HG02678 (cell line): Measurements from ENCODE around the gene TAMALIN.
A peak's percentile ranks its signal among the peaks of the same experiment; 100 is the strongest.

Source experiments
- ATAC-seq: cut with Tn5 transposase; IDR thresholded peaks from one replicate; pipeline ENCODE4 v1.9.1; 2021; ENCODE audit warnings: mild to moderate bottlenecking, moderate library complexity; ENCODE audit not compliant: unreplicated experiment

Gene TAMALIN

DNA sequence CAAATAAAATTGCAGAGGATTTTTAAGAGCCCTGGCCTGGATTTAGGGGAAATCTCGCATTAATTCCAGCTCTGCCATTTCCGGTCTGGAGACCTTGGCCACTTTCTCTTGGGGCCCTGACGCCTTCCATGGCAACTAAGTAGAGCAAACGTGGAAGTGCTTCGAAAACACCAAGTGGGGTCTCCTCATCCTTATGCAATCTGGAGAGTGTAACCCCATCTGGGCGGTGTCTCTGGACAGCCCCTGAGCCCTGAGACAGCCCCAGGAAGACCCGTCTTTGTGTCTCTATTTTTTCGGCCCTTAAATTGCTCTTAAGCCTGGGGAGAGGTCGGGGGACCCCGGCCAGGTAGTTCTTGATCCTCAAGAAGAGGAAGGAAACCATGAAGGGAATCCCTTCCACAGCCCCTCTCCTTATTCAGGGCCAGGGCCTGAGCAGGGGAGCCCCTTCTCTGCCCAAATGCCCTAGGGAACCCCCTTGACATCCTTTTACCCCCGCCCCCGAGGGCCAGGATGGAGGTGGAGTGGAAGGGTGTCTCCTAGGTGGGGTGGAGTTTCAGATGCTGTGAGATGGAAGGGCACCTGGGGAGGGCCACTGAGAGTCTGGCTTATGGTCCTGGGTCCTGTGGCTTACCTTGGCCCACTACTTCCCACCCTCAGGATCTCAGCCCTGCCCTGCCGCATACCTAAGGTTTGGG lies 26.8 kb downstream of the TAMALIN start:
- ATAC-seq, result no peak

DNA sequence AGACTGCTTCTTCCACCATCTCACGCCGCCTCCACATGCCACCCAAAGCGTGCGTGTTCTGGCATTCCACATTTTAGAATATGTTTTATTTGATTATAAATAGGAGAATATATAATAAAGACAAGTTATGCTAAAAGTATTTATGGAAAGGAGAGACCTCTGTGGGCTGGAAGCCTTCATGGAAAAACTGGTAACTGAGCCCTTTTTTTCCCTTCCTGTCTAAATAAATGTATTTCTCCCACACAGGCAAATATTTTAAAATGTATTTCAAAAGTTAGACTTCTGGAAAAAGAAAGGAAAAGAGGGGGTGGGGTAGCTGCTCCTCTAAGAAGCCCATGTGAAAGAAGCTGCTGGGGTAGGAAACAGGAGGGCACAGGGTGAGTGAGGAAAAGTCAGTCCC lies 28.4 kb downstream of the TAMALIN start:
- ATAC-seq, result no peak

DNA sequence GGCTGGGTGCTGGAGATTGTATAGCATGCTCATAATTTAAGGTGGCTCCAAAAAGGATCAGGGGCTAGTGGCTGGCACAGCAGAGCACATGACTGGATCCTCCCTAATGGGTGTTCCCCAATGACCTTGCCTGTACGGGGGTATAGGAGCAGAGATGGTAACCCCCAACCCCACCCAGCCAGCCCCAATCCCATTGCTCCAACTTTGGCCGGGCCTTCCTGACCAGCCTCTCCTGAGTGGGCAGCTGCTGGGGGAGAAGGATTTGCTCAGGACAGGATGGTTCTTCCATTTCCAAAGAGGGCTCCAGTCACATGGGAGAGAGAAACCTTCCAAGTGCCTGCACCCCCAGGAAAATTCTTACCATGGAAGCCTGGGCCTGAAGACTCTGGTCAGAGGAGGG lies 29.2 kb downstream of the TAMALIN start:
- ATAC-seq, result no peak

DNA sequence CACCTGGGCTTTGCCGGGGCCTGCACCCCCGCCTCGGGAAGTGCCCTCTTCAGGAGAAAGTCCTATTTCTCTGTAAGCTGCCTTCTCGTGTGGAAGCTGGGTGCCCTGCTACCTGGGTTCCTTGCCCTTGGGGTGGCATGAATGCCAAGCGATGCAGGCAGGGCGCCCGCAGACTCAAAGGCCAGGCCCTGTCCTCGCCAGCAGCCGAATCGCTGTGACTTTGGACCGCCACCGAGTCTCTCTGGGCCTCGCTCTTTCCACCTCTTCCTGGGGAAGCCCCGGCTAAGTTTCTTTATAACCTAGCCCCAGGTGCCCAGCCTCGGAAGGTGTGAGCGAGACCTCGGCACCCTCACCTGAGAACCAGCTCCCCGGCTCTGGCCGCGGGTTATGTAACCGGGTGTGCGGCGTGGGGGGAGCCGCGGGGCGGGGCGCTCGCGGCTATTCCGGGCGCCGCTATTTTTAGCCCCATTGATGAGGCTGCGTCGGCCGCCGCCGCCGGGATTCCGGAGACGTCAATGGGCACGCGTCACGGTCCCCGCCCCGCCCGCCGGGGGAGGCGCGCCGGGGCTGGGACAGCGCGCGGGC lies 29.9 kb downstream of the TAMALIN start:
- no peak for ATAC-seq

DNA sequence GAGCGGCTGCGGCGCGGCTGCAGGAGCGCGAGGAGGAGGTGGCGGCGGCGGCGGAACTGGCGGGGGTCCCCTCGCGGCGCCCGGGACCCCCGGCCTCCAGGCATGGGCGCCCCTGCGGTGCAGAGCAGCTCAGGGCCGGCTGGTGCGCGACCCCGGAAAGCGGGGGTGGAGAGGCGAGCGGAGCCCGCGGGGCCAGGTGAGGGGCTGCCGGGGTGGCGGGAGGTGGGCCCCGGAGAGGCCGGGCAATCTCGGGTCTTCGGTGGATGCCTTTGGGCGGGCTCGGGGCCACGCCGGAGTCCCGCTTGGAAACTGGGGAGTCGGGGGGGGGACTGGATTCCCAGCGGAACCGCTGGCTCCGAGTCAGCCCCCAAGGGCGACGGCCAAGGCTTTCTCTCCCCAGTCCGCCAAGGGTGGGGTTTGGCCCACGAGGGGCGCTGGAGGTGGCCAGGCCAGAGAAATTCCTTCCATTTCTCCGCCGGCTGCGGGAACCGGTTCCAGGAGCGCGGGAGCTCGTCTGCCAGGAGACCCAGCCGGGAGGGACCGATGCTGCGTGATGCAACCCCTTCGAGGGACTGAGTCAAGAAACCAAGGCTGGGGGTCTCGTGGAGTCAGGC lies 30.6 kb downstream of the TAMALIN start:
- no peak for ATAC-seq

DNA sequence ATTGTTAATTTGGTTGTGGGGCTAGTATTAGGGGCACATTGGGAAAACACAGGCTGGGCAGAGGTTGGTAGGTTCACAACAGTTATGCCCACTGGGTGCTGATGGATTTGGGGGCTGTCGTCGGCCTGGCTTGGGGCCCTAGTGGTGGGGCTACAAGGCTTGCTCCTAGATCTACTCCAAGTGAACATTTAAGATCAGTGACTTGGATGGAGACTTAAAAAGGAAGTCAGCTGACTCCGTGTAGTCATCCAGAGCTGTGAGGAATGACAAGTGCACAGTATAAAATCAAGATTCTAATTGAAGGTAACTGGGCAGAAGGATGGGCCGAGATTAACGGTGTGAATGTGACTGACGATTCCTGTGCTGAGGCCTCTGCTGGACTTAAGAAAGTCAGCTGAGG lies 31.7 kb downstream of the TAMALIN start:
- ATAC-seq, result no peak

DNA sequence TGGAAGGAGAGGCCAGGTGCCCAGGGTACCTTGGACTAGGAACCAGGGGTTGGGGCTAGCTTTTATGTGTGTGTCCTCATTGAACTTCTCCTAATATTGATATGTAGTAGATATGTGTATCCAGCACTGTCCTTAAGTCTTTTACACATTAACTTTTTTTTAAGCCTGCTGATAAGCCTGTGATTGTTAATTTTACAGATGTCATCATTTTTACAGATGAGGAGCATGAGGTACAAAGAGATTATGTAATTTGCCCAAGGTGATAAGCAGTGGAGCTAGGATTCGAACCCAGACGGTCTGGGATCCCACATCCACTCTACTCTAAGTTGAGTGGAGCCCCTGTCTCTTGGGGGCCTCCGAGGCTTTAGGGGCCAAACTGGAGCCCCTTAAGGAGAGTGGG lies 34.3 kb downstream of the TAMALIN start:
- ATAC-seq, result no peak

DNA sequence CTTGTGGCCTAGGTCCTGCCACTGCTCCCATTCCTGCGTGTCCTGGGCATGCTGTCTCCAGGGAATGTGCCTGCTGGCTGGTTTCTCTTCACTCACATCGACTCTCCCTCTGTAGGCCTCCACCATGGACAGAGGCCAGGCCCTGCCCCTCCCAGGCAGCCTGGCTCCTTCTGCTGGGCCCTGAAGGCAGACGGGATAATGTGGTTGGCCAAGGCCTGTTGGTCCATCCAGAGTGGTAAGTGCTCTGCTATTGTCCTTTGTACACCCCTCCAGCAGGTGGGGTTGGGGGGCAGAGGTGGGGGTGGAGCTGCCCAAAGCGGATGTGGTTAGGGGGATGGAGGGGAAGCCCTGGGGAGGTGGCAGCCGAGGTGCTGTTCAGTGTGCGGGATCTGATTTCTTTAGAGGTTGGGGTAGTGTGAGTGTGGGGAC lies 35.0 kb downstream of the TAMALIN start:
- ATAC-seq, result no peak

DNA sequence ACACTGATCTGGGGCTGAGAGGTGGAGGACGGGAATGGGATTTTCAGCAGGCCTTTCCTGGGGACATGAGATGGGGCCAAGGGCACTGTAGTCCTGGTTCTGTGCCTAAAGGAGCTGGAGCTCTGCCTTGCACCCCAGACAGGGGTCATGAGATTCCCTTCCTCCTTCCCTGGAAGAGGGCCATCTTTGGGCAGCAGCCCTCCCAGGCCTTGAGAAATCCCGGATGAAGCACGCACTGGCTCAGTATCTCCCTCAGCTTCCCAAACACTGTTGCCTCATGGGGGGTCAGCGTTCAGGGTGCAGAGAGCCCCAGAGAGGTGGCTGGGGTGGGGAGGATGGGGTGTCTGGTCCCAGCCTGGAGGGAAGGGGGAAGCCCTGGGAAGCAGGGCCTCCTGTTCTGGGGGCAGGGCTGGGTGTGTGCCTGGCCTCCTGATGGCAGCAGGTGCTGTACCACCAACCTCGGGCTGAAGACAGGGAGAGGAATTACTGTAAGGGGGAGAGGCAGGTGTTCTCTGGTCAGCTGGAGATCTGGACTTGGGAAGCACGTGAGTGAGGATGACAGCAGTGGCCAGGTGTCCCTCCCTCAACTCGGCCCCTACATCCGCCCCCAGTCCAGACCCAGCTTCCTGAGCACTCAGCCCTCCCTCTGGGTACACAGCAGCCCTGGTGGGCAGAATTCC lies 36.1 kb downstream of the TAMALIN start:
- ATAC-seq, result no peak

DNA sequence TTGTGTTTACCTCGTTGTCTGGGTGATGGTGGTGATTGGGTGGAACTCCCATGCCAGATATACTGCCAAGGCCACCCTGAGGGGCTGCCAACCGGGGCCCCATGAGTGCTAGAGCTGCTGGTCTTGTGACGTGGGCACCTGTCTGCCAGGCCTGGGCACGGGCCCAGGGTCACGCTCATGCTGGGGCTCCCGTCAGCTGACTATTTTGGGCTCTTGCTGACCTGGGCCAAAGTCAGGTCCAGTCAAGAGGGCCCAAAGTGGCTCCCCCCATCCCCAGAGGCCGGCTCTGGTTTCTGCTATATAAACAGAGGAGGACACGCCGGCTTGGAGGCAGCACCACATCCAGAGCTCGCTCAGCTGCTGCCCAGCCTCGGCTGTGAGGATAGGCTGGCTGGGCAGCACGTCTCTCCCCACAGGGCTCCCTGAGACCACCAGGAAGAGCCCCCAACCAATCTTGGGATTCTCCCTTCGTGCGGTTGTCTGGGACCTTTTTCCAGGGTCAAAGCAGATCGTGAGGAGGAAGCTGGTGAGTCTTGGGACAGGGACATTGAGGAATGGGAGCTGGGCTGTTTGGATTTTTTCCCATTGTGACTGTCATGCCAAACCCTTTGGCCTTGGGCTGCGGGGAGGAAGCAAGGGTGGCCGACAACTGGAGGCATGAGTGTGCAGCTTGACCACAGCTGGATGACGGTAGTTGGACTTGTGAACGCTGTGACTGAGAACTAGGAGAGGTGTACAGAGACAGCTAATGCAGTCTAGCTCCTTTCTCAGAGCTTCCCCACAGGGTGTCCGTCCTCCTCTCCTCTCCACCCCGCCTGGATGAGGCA lies 36.9 kb downstream of the TAMALIN start:
- no peak for ATAC-seq

DNA sequence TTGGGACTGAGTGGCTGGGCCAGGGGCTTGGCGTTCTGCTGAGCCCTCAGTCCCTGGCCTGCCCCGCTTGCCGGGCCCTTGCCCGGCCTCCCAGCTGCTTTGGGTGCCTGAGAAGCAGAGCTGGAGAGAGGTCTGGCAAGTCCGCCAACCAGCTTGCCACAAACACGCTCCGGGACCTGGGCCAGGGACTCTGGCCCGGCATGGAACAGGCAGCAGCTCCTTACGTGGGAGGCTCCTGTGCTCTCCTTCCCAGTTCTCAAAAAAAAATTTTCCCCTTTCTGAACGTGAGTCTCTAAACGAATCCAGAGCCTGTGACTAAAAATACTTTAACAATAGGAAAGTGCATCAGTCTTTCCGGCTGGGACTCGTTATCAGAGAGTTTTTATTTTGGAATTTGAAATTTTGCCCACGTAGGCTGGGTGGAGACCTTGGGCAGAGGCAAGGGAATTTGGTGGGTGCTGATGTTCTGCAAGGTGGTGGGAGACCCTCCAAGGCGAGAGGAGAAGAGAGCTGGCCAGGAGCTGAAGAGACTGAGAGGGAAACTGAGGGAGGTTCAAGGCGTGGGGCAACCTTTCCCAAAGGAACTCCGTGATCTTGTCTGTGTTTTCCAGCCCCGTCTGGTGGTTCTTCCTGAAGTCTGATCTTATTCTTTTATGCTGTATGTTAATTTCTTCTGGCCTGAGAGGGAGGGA lies 37.7 kb downstream of the TAMALIN start:
- no peak for ATAC-seq

DNA sequence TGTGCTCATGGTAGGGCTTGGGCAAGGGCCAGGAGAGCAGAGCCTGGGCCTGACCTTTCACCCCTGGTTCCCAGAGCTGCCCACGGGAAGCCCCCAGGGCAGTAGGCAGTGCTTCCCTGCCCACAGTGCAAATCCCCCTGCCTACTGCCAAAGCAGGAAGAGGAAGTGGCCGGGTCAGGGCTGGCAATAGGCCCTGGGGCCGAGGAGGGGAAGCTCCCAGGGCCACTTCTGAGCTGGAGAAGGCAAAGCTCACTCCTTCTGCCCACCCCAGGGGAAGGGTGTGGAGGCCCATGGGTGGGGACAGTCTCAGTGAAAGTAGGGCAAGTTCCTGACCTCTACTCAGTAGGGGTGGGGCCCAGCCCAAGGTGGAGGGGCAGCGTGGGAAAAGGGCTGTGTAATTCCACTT lies 39.1 kb downstream of the TAMALIN start:
- no peak for ATAC-seq

DNA sequence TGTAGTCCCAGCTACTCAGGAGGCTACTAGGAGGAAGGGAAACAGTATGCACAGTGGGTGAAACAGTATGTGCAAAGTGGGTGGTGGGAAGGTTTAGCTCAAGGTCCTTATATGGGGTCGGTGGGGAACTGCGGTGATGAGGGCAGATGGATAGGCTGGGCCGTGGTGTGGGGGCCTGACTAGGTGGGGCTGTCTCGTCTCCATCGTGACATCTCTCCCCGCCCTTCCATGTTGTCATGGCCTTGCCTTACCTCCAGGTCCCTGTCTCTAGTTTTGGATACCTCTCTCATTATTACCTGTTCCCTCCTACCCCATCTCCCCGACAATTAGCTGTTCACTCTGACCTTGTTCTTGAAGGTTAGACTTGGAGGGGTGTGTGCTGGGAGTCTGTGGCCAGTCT lies 40.1 kb downstream of the TAMALIN start:
- no peak for ATAC-seq

DNA sequence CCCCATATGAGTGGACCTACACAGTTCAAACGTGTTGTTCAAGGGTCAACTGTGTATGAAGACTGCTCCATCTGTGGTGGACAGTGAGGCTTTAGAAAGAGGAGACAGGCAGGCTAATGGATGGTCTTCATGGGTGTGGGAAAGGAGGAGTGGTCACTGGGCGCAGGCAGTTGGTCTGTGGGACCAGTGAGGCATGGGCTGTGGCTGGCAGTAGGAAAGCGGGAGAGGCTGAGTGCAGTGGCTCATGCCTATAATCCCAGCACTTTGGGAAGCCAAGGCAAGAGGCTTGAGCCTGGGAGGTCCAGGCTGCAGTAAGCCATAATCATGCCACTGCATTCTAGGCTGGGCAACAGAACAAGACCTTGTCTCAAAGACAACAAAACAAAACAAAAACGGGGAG lies 42.5 kb downstream of the TAMALIN start:
- ATAC-seq, result no peak

DNA sequence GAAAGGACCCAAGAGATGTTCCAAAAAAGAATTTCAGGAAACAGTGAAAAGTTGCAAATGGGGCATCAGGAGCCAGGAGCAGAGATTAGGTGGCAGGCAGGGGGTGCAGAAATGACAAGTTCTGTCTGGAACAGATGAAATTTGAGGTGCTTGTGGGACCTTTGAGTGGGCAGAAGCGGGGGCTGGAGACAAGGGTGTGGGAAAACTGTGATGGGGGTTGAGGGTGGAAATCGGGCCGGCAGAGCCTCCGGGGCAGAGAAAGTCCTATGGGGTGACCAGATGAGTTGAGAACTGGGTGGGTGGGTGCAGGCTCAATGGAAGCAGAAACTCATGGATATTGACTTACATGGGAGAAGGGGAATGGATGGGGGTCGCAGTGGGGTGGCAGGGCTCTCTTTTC lies 42.9 kb downstream of the TAMALIN start:
- no peak for ATAC-seq

DNA sequence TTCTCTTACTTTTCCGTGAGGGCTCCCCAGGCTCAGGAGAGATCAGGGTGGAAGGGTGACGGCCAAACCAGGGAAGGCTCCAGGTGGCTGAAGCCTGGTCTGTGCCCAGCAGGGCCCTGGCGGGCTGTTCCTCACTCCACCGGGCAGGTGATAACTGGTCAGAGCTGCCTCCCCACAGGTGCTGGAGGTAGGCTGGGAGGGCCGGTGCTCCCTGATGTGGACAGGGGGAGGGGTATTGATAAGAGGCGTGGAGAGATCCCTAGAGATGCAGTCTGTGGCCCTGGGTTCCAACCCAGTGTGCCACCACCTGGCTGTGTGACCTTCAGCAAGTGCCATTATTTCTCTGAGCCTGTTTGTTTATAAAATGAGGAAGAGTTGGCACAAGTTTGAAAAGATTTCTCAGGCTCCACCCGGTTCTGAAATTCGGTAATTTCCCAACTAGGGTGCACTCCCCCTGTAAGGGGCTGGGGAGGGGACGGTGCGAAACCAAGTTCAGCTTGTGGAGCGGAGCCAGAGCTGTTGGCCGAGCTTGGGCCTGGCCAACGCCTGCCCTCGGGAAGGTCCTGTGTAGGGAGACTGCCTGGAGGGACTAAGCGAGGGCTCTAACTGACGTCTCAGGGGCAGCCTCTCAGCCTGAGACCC lies 43.5 kb downstream of the TAMALIN start:
- ATAC-seq, result peak; percentile 18

DNA sequence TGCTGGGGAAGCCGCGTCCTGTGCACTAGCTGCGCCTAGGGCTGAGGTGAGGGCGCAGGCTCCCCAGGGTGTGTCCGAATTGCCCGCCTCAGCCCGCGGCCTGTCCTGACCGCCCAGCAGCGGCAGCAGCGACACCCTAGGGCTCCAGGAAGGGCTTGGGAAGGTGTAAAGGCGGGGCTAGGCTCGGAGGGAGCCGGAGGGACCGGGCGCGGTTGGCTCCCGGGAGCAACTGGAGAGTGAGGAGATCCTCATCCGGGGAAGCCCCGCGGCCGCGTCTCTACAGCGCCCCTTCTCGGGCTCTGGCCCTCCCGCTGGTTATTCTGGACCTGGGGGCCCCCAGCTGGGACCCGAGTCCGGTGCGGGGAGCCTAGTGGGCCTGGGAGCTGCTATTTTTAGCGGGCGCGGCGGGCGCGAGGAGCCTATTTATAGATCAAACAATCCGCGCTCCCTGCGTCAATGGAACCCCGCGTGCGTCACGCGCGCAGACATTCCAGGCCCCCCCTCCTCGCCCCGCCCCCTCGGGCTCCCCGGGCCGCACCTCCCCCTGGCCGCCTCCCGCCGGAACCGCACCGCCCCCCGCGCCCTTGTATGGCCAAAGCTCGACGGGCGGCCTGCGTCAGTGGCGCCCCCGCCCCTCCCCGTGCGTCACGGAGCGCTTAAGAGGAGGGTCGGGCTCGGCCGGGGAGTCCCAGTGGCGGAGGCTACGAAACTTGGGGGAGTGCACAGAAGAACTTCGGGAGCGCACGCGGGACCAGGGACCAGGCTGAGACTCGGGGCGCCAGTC lies 44.2 kb downstream of the TAMALIN start, which contains the start of gene NR4A1:
Gene NR4A1 (plus strand): TSS at position 685 of the 784 bp plus-strand sequence. CDS start 2,887 bp downstream, outside the sequence.
- ATAC-seq, result peak; percentile 87

DNA sequence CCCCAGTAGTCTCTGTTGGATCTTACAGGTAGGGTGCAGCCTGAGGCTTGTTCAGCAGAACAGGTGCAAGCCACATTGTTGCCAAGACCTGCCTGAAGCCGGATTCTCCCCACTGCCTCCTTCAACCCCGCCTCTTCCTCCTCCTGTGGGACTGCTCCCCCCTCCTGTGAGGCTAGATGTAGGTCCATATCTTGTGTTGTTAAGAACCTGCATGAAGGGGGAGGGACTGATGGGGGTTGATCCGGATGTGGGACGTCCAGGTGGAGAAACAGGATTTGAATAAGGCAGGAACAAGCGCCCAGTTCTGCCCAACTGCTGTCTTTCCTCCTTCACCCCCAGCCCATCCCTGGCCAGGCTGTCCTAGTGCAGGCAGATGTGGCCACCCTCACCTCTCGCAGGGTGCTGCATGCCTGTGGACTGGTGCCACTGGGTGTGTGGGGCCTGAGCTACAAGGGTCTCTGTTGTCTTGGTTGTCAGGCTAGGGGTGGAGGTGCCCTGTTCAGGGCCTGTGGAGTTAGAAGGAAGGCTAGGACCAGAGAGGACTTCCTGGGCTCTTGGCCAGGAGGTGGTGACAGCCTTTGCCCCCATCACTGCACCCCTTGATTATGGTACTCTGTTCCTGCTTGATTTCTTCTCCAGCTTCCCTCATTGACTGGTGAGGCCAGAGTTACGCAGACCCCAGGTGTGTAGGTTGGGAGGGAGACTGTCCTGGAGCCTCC lies 45.9 kb downstream of the TAMALIN start:
- ATAC-seq, result no peak
